H54 (cell line): Measurements from ENCODE around the gene MRPL37.

Experiments used
- DNase-seq: peaks from one replicate; pipeline ENCODE4 v3.0.0; 2011; ENCODE audit warnings: low spot score, mixed read lengths; ENCODE audit not compliant: insufficient read length
- FAIRE-seq: peaks from 3 replicates; lab custom pipeline; 2011; peaks lifted over from hg19 to GRCh38; lab: Jason Lieb, UNC
- POLR2A ChIP-seq: IDR thresholded peaks from 2 replicates; pipeline ENCODE4 v1.6.1; 2011; ENCODE audit warnings: low read depth, mild to moderate bottlenecking, low read length

MRPL37 gene

GRCh38 chr1:54234284-54234683, 34.3 kb downstream of the MRPL37 start:
- DNase-seq (no peak), FAIRE-seq (no peak)
- no peak for TF ChIP-seq POLR2A

GRCh38 chr1:54237586-54237985, 37.6 kb downstream of the MRPL37 start:
- no peak for DNase-seq
- TF ChIP-seq POLR2A: no peak
- FAIRE-seq: no peak

GRCh38 chr1:54238353-54239034, 38.5 kb downstream of the MRPL37 start:
- DNase-seq (no peak), FAIRE-seq (no peak)
- no peak for TF ChIP-seq POLR2A

GRCh38 chr1:54239035-54239383, 39.0 kb downstream of the MRPL37 start:
- no peak for TF ChIP-seq POLR2A
- DNase-seq (no peak), FAIRE-seq (no peak)

GRCh38 chr1:54239631-54240031, 39.7 kb downstream of the MRPL37 start:
- DNase-seq (no peak), FAIRE-seq (no peak)
- TF ChIP-seq POLR2A: no peak

GRCh38 chr1:54240741-54241335, 40.9 kb downstream of the MRPL37 start:
- DNase-seq (no peak), FAIRE-seq (no peak)
- no peak for TF ChIP-seq POLR2A

- TF ChIP-seq POLR2A: no peak
- DNase-seq (no peak), FAIRE-seq (no peak)
Observed at GRCh38 chr1:54241364-54241763, 41.4 kb downstream of the MRPL37 start.

GRCh38 chr1:54243022-54243421, 43.1 kb downstream of the MRPL37 start:
- no peak for TF ChIP-seq POLR2A
- FAIRE-seq: no peak
- DNase-seq: no peak

GRCh38 chr1:54244655-54245054, 44.7 kb downstream of the MRPL37 start:
- FAIRE-seq: no peak
- TF ChIP-seq POLR2A: no peak
- DNase-seq: no peak

- no peak for FAIRE-seq
- TF ChIP-seq POLR2A: no peak
- DNase-seq: peak; percentile 29
Observed at GRCh38 chr1:54245501-54245900, 45.5 kb downstream of the MRPL37 start.

GRCh38 chr1:54246116-54246721, 46.3 kb downstream of the MRPL37 start:
- FAIRE-seq (no peak), DNase-seq (no peak)
- no peak for TF ChIP-seq POLR2A

- FAIRE-seq (no peak), DNase-seq (no peak)
- no peak for TF ChIP-seq POLR2A
Observed at GRCh38 chr1:54247863-54248515, 48.0 kb downstream of the MRPL37 start.

- DNase-seq (peak; percentile 36), FAIRE-seq (no peak)
- no peak for TF ChIP-seq POLR2A
Observed at GRCh38 chr1:54248966-54249365, 49.0 kb downstream of the MRPL37 start.

- no peak for TF ChIP-seq POLR2A
- no peak for FAIRE-seq
- peak; percentile 93 for DNase-seq
Observed at GRCh38 chr1:54249819-54250435, 50.0 kb downstream of the MRPL37 start.

- no peak for TF ChIP-seq POLR2A
- DNase-seq (no peak), FAIRE-seq (no peak)
Observed at GRCh38 chr1:54250670-54251069, 50.7 kb downstream of the MRPL37 start.
